NCI-H2107 treated with DMSO at 0.1 percent for 48 hours (cell line): Measurements from ENCODE around the gene STARD9.
"Not testable (repeated sequence)": the region's sequence is repeated elsewhere in the genome, so short reads cannot be mapped to it uniquely, and the experiment has no call there.

Experiments
- DNase-seq: peaks from one replicate; lab custom pipeline; 2025; ENCODE audit not compliant: unreplicated experiment; lab: John Stamatoyannopoulos, UW

The STARD9 gene

GRCh38 chr15:42759093-42759492 lies 183.7 kb downstream of the STARD9 start:
- DNase-seq: no peak

- DNase-seq: no peak
These were observed 185.4 kb downstream of the STARD9 start for GRCh38 chr15:42760759-42761158.

GRCh38 chr15:42761813-42762212 lies 186.4 kb downstream of the STARD9 start:
- not testable (repeated sequence) for DNase-seq

GRCh38 chr15:42764154-42764731 lies 188.8 kb downstream of the STARD9 start:
- DNase-seq: not testable (repeated sequence)

- not testable (repeated sequence) for DNase-seq
These were observed 190.7 kb downstream of the STARD9 start for GRCh38 chr15:42766109-42766508.
